EH (cell line): Measurements from ENCODE around the gene LMBRD1.

Experiments
- DNase-seq: peaks from one replicate; pipeline ENCODE4 v3.0.0-alpha.2; 2015; ENCODE audit warnings: low read depth

Gene LMBRD1

GRCh38 chr6:69630767-69631166 is 166.0 kb downstream of the LMBRD1 start:
- no peak for DNase-seq

GRCh38 chr6:69627625-69628024 is 169.2 kb downstream of the LMBRD1 start:
- DNase-seq: no peak

- DNase-seq: no peak
Observed at GRCh38 chr6:69624944-69625343, 171.9 kb downstream of the LMBRD1 start.
